Measurements from ENCODE around the gene ZNF526. TPM values are rescaled to one million over a fixed set of nuclear protein-coding genes. Genes with fewer than 3 reads are reported as not detected.

The ZNF526 gene
- total RNA-seq, 4 donors from 2014 or later: 3.8 to 6.3 (median 4.0) TPM

GRCh38 chr19:42232435-42232834 is 12.3 kb downstream of the ZNF526 start:
- peaks cover 10 to 100% (median 70%) of the 10 kb centered on the region in 3 donors for H3K36me3 ChIP-seq
- no peak overlapping the region for H3K27ac ChIP-seq
- no peak for DNase-seq
- H3K27me3 ChIP-seq: no peaks in the 10 kb centered on the region
- intact Hi-C loops (cut with DNase I): loop anchor here (10.0 kb wide), 1 partner anchor 98 kb away; the partner anchor contains the start of gene POU2F2
- TF ChIP-seq CTCF (IDR thresholded peaks at IDR 0.05): no peak
- TF ChIP-seq POLR2A (IDR thresholded peaks at IDR 0.05): no peak
- 87 to 90% methylated on average over 9 to 10 of the region's 10 CpGs for WGBS, 2 donors
- peaks cover 0 to 20% (median 0%) of the 10 kb centered on the region in 3 donors for H3K4me1 ChIP-seq
- H3K9me3 ChIP-seq: no peaks in the 10 kb centered on the region
- H3K4me3 ChIP-seq: no peak overlapping the region

- H3K9me3 ChIP-seq: no peaks in the 10 kb centered on the region
- intact Hi-C loops (cut with DNase I): loop anchor here (10.0 kb wide), 1 partner anchor 98 kb away; the partner anchor contains the start of gene POU2F2
- no peak overlapping the region for H3K4me3 ChIP-seq
- H3K27me3 ChIP-seq: no peaks in the 10 kb centered on the region
- peaks cover 10 to 100% (median 70%) of the 10 kb centered on the region in 3 donors for H3K36me3 ChIP-seq
- DNase-seq: no peak
- H3K4me1 ChIP-seq: peaks cover 0 to 20% (median 0%) of the 10 kb centered on the region in 3 donors
- H3K27ac ChIP-seq: no peak overlapping the region
- TF ChIP-seq POLR2A (IDR thresholded peaks at IDR 0.05) (no peak), CTCF (IDR thresholded peaks at IDR 0.05) (no peak)
- 78% methylated on average over 2 of the region's 7 CpGs; no CpG with 5 or more reads in 1 of the 2 donors for WGBS, 2 donors
These were observed 13.0 kb downstream of the ZNF526 start for GRCh38 chr19:42233106-42233505.

- DNase-seq: no peak
- Histone ChIP-seq H3K4me3 (no peak overlapping the region), H3K36me3 (peaks cover 10 to 100% (median 70%) of the 10 kb centered on the region in 3 donors), H3K27ac (no peak overlapping the region), H3K27me3 (no peaks in the 10 kb centered on the region), H3K4me1 (peaks cover 0 to 22% (median 0%) of the 10 kb centered on the region in 3 donors), H3K9me3 (no peaks in the 10 kb centered on the region)
- intact Hi-C loops (cut with DNase I): loop anchor here (10.0 kb wide), 1 partner anchor 99 kb away; the partner anchor contains the start of gene POU2F2
- WGBS, 2 donors: 85 to 91% methylated on average over 4 to 5 of the region's 6 CpGs
- no peak for TF ChIP-seq CTCF (IDR thresholded peaks at IDR 0.05)
- TF ChIP-seq POLR2A (IDR thresholded peaks at IDR 0.05): no peak
These were observed 13.7 kb downstream of the ZNF526 start for GRCh38 chr19:42233678-42234292.

GRCh38 chr19:42234364-42234763 is 14.3 kb downstream of the ZNF526 start:
- no peaks in the 10 kb centered on the region for H3K9me3 ChIP-seq
- H3K4me3 ChIP-seq: no peak overlapping the region
- peaks cover 0 to 28% (median 0%) of the 10 kb centered on the region in 3 donors for H3K4me1 ChIP-seq
- no peaks in the 10 kb centered on the region for H3K27me3 ChIP-seq
- intact Hi-C loops (cut with DNase I): loop anchor here (10.0 kb wide), 1 partner anchor 100 kb away; the partner anchor contains the start of gene POU2F2
- DNase-seq: no peak
- H3K27ac ChIP-seq: no peak overlapping the region
- peaks cover 10 to 100% (median 64%) of the 10 kb centered on the region in 3 donors for H3K36me3 ChIP-seq
- TF ChIP-seq POLR2A (IDR thresholded peaks at IDR 0.05) (no peak), CTCF (IDR thresholded peaks at IDR 0.05) (no peak)
- WGBS, 2 donors: 94 to 95% methylated on average over 4 to 11 of the region's 11 CpGs

GRCh38 chr19:42235181-42235580 is 15.1 kb downstream of the ZNF526 start:
- peaks cover 0 to 29% (median 5%) of the 10 kb centered on the region in 3 donors for H3K4me1 ChIP-seq
- no peaks in the 10 kb centered on the region for H3K27me3 ChIP-seq
- DNase-seq: no peak
- H3K4me3 ChIP-seq: no peak overlapping the region
- peaks cover 10 to 100% (median 62%) of the 10 kb centered on the region in 3 donors for H3K36me3 ChIP-seq
- intact Hi-C loops (cut with DNase I): loop anchor here (10.0 kb wide), 1 partner anchor 100 kb away; the partner anchor contains the start of gene POU2F2
- 81 to 87% methylated on average over 4 to 5 of the region's 5 CpGs for WGBS, 2 donors
- TF ChIP-seq POLR2A (IDR thresholded peaks at IDR 0.05): no peak
- TF ChIP-seq CTCF (IDR thresholded peaks at IDR 0.05): no peak
- no peak overlapping the region for H3K27ac ChIP-seq
- H3K9me3 ChIP-seq: no peaks in the 10 kb centered on the region

All from esophagus squamous epithelium (tissue), 5 donors.